HEK293T (cell line): Measurements from ENCODE around the gene TRMT2A.

Experiments
- ARNT ChIP-seq: fragments of 450-650 bp; IDR thresholded peaks from 2 replicates; pipeline ENCODE4 v1.6.1; 2017; ENCODE audit warnings: mild to moderate bottlenecking
- BHLHE40 ChIP-seq: fragments of 450-650 bp; IDR thresholded peaks from 2 replicates; pipeline ENCODE4 v1.6.1; 2016; ENCODE audit warnings: mild to moderate bottlenecking, moderate library complexity, borderline replicate concordance
- CTBP1 ChIP-seq: fragments of 450-650 bp; IDR thresholded peaks from 2 replicates; pipeline ENCODE4 v1.6.1; 2016; ENCODE audit warnings: borderline replicate concordance
- ELF4 ChIP-seq: fragments of 450-650 bp; IDR thresholded peaks from 2 replicates; pipeline ENCODE4 v1.6.1; 2017; ENCODE audit warnings: antibody characterized with exemption
- FOXM1 ChIP-seq: fragments of 450-650 bp; IDR thresholded peaks from 2 replicates; pipeline ENCODE4 v1.6.1; 2017; ENCODE audit warnings: mild to moderate bottlenecking, borderline replicate concordance
- L3MBTL2 ChIP-seq: fragments of 450-650 bp; conservative IDR thresholded peaks from 2 replicates; pipeline ENCODE4 v1.6.1; 2016; ENCODE audit warnings: mild to moderate bottlenecking
- SP1 ChIP-seq: fragments of 450-650 bp; IDR thresholded peaks from 2 replicates; pipeline ENCODE4 v1.6.1; 2017
- TF ChIP-seq, protein P1 (sequence below): fragments of 450-650 bp; IDR thresholded peaks from 2 replicates; pipeline ENCODE4 v1.6.1; 2016

DNA sequence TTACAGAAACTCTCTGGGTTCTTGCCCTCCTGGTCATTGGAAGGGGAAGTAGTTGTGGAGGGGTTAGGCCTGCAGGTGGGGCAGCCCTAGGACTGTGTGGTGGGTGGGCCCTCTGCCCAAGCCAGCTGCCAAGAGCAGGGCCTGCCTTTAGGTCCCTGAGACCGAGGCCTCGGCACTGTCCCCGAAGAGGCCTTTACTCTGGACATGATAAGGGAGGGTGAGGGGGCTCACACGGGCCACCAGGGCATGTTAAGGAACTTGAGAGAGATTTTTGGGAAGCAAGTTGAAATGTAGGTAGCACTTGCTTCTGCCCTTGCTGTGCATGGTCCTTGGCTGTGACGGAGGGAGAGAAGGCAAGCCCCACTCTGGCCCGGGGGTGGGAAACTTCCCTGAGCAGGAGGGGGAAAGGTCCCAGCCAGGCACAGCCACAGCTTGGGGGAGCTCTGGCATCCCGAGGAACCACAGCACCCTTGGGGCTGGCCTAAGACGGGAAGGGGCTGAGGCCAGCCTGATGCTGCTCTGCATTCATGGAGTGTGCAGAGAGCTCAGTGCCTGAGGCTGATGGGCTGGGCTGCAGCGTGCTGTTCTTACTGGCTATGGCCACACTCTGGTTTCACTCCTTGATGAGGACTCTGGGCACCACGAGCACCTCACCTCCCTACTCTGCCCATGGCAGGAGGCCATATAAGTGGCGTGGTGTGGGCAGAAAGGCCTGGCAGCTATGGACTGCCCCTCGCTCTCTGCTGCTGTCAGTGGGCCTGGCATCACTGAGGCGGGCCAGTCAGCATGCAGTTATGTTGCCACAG lies 8.9 kb downstream of the TRMT2A start:
- TF ChIP-seq BHLHE40 (no peak), FOXM1 (no peak), CTBP1 (no peak), L3MBTL2 (no peak), ELF4 (no peak), SP1 (no peak), ARNT (no peak)
- TF ChIP-seq, protein P1, sequence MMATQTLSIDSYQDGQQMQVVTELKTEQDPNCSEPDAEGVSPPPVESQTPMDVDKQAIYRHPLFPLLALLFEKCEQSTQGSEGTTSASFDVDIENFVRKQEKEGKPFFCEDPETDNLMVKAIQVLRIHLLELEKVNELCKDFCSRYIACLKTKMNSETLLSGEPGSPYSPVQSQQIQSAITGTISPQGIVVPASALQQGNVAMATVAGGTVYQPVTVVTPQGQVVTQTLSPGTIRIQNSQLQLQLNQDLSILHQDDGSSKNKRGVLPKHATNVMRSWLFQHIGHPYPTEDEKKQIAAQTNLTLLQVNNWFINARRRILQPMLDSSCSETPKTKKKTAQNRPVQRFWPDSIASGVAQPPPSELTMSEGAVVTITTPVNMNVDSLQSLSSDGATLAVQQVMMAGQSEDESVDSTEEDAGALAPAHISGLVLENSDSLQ = no peak
